NCI-H128 (cell line): Measurements from ENCODE around the gene PPAN.
A peak's percentile ranks its signal among the peaks of the same experiment; 100 is the strongest.

Experiments used
- DNase-seq: peaks from one replicate; lab custom pipeline; 2025; ENCODE audit not compliant: unreplicated experiment; lab: John Stamatoyannopoulos, UW

The PPAN gene

GRCh38 chr19:10092648-10093294 lies 13.4 kb upstream of the PPAN start:
- no peak for DNase-seq

- no peak for DNase-seq
Measured at GRCh38 chr19:10093295-10094186, 12.6 kb upstream of the PPAN start.

DNA sequence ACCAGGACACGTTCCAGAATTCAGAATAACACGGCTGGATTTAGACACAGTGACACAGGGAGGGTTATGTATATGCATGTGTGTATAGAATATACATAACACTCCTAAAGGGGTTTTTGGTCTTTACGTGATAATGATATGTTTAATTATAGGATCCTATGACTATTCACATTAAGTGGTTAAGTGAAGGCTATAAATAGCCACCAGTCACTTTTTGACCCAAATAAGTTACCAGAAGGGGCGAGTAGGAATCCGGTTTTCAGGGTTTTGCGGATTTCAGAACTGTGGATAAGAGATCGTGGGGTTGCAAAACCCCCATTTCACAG lies 10.6 kb upstream of the PPAN start:
- no peak for DNase-seq

- DNase-seq = peak; percentile 72
Measured at GRCh38 chr19:10095948-10096614, 10.1 kb upstream of the PPAN start.

- no peak for DNase-seq
Measured at GRCh38 chr19:10096615-10096963, 9.6 kb upstream of the PPAN start.

GRCh38 chr19:10100163-10100785 lies 5.9 kb upstream of the PPAN start:
- no peak for DNase-seq

DNA sequence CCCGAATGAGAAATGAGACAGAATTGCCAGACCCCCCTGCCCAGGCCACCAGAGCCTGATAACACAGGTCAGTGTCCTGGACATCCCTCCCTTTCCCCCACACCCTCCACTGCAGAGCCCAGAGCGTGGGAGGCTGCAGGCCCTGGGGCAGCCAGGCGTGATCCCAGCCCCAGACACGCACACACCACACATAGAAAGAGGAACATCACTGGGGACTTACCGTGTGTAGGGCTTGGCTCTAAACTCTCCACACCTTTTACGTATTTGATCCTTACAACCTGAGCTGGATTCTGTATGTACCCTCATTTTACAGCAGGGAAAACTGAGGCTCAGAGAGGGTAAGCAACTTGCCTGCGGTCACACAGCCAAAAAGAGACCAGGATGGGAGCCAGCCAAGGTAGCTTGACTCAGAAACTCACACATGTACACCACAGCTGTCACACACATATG lies 3.4 kb upstream of the PPAN start:
- DNase-seq = no peak

DNA sequence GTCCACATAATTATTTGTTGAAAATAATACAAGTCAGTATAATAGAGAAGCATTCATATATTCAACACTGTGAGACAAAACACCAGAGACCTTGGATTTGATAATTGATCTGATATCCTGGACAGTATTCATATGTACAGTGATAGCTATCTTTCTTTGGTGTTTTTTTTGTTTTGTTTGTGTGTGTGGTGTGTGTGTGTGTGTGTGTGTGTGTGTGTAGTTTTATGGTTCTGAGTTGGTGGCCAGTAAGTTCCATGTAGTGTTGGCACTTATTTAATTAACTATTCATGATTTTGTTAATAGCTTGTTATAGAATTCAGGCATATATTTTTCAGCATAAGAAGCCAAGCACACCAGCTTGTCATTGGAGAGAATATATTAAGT lies 2.0 kb upstream of the PPAN start:
- no peak for DNase-seq

DNA sequence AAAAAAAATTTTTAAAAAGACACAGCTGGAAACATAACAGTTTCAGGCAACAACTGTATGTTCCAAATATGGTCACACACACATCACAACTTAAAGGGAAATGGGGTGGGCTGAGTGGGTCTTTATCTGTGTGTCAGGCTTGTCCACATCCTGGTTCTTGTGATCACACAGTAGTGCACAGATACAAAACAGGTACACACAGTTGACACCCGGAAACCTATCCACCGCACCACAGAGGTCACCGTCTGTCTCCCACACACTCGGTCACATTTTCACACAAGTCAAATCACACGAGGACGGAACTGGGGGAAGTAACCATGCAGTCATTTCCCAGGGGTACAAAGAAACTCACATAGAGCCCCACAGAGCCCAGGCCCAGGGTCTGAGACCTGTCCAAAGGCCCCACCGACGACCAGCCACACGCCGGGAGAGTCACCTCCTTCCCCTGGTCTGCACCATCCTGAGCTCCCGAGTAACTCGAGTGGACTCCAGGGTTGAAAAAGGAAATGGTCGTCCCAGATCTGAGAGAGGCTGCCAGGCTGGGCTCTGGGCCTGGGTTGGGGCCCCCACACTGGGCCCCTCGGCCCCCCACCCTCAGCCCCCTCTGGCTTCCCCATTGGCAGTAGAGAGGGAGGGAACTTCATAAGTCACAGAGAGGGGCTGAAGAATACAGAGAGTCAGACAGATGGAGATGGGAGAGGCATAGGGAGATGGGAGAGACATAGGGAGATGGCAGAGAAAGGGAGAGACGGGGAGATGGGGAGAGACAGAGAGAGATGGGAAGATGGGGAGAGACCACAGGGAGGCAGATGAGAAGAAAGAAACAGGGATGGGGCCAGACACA lies 1.3 kb upstream of the PPAN start:
- DNase-seq = no peak

DNA sequence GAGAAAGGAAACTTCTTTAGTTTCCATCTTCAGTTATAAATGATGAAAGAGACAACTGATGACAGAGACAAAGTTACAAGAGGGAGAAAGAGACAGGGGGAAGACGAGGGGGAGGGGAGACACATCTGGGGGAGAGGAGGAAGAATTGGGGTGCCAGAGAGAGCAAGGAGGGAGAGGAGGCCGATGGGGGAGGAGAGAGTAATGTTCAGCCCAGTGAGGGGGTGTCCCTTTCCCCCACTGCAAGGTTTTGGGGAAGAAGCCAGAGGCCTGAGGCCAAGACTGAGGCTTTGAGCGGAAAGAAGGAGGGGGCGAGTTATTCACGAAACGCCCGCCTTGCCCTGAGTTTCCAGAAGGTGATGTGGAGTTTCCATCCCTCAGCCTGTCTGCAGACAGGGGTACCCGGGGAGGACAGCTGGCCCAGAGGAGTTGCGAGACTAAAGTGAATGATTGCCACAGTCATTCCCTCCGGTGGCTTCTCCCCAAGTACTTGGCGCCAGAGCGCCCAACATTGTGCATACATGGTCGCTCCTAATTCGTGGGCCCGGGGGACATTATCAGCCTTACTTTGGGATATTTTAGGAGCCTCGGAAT lies 558 bp upstream of the PPAN start:
- no peak for DNase-seq

GRCh38 chr19:10107254-10107653 lies 1.1 kb downstream of the PPAN start:
- no peak for DNase-seq

GRCh38 chr19:10107817-10108367 lies 1.7 kb downstream of the PPAN start:
- no peak for DNase-seq

DNA sequence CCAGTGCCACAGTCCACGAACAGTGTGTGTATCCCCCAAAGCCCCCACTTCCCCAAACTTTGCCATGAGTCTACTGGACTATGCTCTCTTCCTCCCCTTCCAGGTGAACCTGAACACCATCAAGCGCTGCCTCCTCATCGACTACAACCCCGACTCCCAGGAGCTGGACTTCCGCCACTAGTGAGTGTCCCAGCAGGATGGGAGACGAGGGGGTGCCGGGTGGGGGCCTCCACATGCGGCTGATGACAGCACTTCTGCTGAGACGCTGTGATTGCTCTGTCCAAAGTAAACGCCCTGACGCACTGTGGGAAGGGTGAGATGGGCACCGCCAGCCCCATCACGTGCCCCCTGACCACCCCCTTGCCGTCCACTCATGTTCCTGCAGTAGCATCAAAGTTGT lies 3.4 kb downstream of the PPAN start:
- no peak for DNase-seq

- DNase-seq = no peak
Measured at GRCh38 chr19:10110076-10110971, 4.2 kb downstream of the PPAN start.

GRCh38 chr19:10110972-10111317 lies 4.8 kb downstream of the PPAN start:
- no peak for DNase-seq

DNA sequence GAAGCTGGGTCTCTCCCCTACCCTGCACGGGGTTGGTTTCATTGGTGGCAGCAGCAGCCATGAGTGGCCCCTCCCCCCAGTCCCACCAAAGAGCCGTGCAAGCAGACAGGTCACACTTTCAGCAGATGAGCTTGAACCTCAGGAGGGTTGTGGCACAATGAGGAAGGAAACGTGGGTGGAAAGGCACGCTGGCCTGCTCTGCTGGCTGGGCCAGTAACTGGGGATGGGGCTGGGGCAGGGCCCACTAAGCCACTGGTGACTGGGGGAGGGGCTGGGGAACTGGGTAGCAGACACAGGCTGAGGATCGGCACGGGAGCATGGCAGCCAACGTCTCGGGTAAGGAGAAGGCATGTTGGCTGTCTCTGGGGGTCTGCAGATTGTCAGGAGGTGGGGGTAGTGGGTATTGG lies 5.2 kb downstream of the PPAN start, which contains the start of gene P2RY11:
P2RY11 (plus strand) TSS at position 289 of the 407 bp plus-strand sequence; CDS start at position 318, 29 bp downstream.
- DNase-seq = no peak

- DNase-seq = no peak
Measured at GRCh38 chr19:10112037-10112761, 6.0 kb downstream of the PPAN start.

GRCh38 chr19:10112895-10113591 lies 6.9 kb downstream of the PPAN start:
- DNase-seq = no peak
